GM12874 (cell line): Measurements from ENCODE around the gene FAM13C.

Experiments used
- CTCF ChIP-seq: IDR thresholded peaks from 2 replicates; pipeline ENCODE4 v1.5.1; 2011; ENCODE audit warnings: low read depth, mild to moderate bottlenecking, control low read depth, low read length, moderate library complexity; ENCODE audit not compliant: insufficient read depth

The FAM13C gene

GRCh38 chr10:59342000-59342399 lies 20.3 kb downstream of the FAM13C start:
- no peak for TF ChIP-seq CTCF

- TF ChIP-seq CTCF: no peak
Measured at GRCh38 chr10:59340285-59340684, 22.1 kb downstream of the FAM13C start.

- no peak for TF ChIP-seq CTCF
Measured at GRCh38 chr10:59339351-59339750, 23.0 kb downstream of the FAM13C start.

GRCh38 chr10:59337201-59337652 lies 25.1 kb downstream of the FAM13C start:
- TF ChIP-seq CTCF: no peak

- no peak for TF ChIP-seq CTCF
Measured at GRCh38 chr10:59336632-59337031, 25.7 kb downstream of the FAM13C start.

GRCh38 chr10:59335497-59335896 lies 26.9 kb downstream of the FAM13C start:
- TF ChIP-seq CTCF: no peak

GRCh38 chr10:59333701-59334100 lies 28.6 kb downstream of the FAM13C start:
- TF ChIP-seq CTCF: no peak

GRCh38 chr10:59332581-59332980 lies 29.8 kb downstream of the FAM13C start:
- no peak for TF ChIP-seq CTCF
